ENCODE results near the gene TMEM271.

TMEM271 gene

DNA sequence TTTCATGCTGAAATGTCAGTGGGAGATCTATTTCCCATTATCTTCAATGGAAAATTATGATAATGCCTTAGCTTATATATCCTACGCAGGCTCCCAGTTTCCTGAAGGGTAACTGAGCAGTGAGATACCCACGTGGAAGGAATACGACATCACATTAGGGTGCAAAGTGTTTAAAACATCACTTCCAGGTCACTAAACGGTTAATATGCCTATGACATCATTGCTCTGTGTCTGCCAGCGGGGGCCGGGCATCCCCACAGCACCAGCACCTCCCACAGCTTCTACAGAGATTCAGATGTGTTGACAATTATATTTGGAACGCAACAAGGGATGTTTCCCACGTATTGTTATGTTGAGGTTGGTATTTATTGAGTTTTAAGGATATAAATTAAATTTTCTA, 27.1 kb downstream of the TMEM271 start:
- H3K4me1 ChIP-seq (ENCODE audit: control insufficient read depth, insufficient read depth, low read length), result no peaks in the 10 kb centered on the region
- no peak overlapping the region for H3K4me3 ChIP-seq (ENCODE audit: low read length)
- no peak for DNase-seq (ENCODE audit: low read depth)
- H3K36me3 ChIP-seq (ENCODE audit: control insufficient read depth, insufficient read depth, low read length, severe bottlenecking), result no peaks in the 10 kb centered on the region
- peaks cover 24% of the 10 kb centered on the region for H3K27me3 ChIP-seq (replicated peaks; ENCODE audit: control insufficient read depth, insufficient read depth, low read length)
- H3K9ac ChIP-seq (ENCODE audit: low read length), result no peak overlapping the region
- no peaks in the 10 kb centered on the region for H3K9me3 ChIP-seq (ENCODE audit: control insufficient read depth, low read length)

GRCh38 chr4:545612-546011, 30.5 kb downstream of the TMEM271 start:
- Histone ChIP-seq H3K4me1 (ENCODE audit: control insufficient read depth, insufficient read depth, low read length) (peaks cover 2% of the 10 kb centered on the region), H3K4me3 (ENCODE audit: low read length) (no peak overlapping the region), H3K27me3 (replicated peaks; ENCODE audit: control insufficient read depth, insufficient read depth, low read length) (peaks cover 18% of the 10 kb centered on the region), H3K9me3 (ENCODE audit: control insufficient read depth, low read length) (no peaks in the 10 kb centered on the region), H3K36me3 (ENCODE audit: control insufficient read depth, insufficient read depth, low read length, severe bottlenecking) (no peaks in the 10 kb centered on the region), H3K9ac (ENCODE audit: low read length) (no peak overlapping the region)
- DNase-seq (ENCODE audit: low read depth), result no peak

GRCh38 chr4:544386-545105, 31.5 kb downstream of the TMEM271 start:
- no peak for DNase-seq (ENCODE audit: low read depth)

DNA sequence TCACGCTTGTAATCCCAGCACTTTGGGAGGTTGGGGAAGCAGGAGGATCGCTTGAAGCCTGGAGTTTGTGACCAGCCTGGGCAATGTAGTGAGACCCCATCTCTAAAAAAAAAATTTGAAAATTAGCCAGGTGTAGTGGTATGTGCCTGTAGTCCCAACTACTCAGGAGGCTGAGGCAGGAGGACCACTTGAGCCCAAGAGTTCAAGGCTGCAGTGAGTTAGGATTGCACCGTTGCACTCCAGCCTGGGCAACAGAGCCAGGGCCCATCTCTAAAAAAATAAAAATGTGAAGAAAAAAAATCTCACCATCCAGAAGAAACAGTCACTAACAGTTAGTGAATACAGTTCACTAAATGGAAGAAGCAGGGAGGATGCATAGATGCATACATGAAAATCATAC, 34.8 kb downstream of the TMEM271 start:
- H3K9ac ChIP-seq (ENCODE audit: low read length), result no peak overlapping the region
- H3K4me3 ChIP-seq (ENCODE audit: low read length), result no peak overlapping the region
- DNase-seq (ENCODE audit: low read depth), result no peak
- H3K9me3 ChIP-seq (ENCODE audit: control insufficient read depth, low read length), result no peaks in the 10 kb centered on the region
- peaks cover 21% of the 10 kb centered on the region for H3K36me3 ChIP-seq (ENCODE audit: control insufficient read depth, insufficient read depth, low read length, severe bottlenecking)
- peaks cover 3% of the 10 kb centered on the region for H3K4me1 ChIP-seq (ENCODE audit: control insufficient read depth, insufficient read depth, low read length)
- H3K27me3 ChIP-seq (replicated peaks; ENCODE audit: control insufficient read depth, insufficient read depth, low read length), result peaks cover 8% of the 10 kb centered on the region

More at GRCh38 chr4:544386-545105, 31.5 kb downstream of the TMEM271 start:
- H3K27me3 ChIP-seq (replicated peaks; ENCODE audit: control insufficient read depth, insufficient read depth, low read length), result peaks cover 18% of the 10 kb centered on the region
- H3K4me1 ChIP-seq (ENCODE audit: control insufficient read depth, insufficient read depth, low read length), result peaks cover 3% of the 10 kb centered on the region
- no peaks in the 10 kb centered on the region for H3K9me3 ChIP-seq (ENCODE audit: control insufficient read depth, low read length)
- no peak overlapping the region for H3K4me3 ChIP-seq (ENCODE audit: low read length)
- no peaks in the 10 kb centered on the region for H3K36me3 ChIP-seq (ENCODE audit: control insufficient read depth, insufficient read depth, low read length, severe bottlenecking)
- H3K9ac ChIP-seq (ENCODE audit: low read length), result no peak overlapping the region

GRCh38 chr4:538542-539142, 37.5 kb downstream of the TMEM271 start:
- Histone ChIP-seq H3K36me3 (ENCODE audit: control insufficient read depth, insufficient read depth, low read length, severe bottlenecking) (peaks cover 45% of the 10 kb centered on the region), H3K4me3 (ENCODE audit: low read length) (no peak overlapping the region), H3K9ac (ENCODE audit: low read length) (no peak overlapping the region), H3K4me1 (ENCODE audit: control insufficient read depth, insufficient read depth, low read length) (peaks cover 3% of the 10 kb centered on the region), H3K9me3 (ENCODE audit: control insufficient read depth, low read length) (no peaks in the 10 kb centered on the region), H3K27me3 (replicated peaks; ENCODE audit: control insufficient read depth, insufficient read depth, low read length) (no peaks in the 10 kb centered on the region)
- no peak for DNase-seq (ENCODE audit: low read depth)

- H3K36me3 ChIP-seq (ENCODE audit: control insufficient read depth, insufficient read depth, low read length, severe bottlenecking), result peaks cover 53% of the 10 kb centered on the region
- H3K9ac ChIP-seq (ENCODE audit: low read length), result no peak overlapping the region
- H3K27me3 ChIP-seq (replicated peaks; ENCODE audit: control insufficient read depth, insufficient read depth, low read length), result no peaks in the 10 kb centered on the region
- H3K4me1 ChIP-seq (ENCODE audit: control insufficient read depth, insufficient read depth, low read length), result peaks cover 3% of the 10 kb centered on the region
- no peaks in the 10 kb centered on the region for H3K9me3 ChIP-seq (ENCODE audit: control insufficient read depth, low read length)
- H3K4me3 ChIP-seq (ENCODE audit: low read length), result no peak overlapping the region
- no peak for DNase-seq (ENCODE audit: low read depth)
These were observed 38.4 kb downstream of the TMEM271 start for GRCh38 chr4:537436-538264.

- H3K4me1 ChIP-seq (ENCODE audit: control insufficient read depth, insufficient read depth, low read length), result peaks cover 3% of the 10 kb centered on the region
- no peak overlapping the region for H3K4me3 ChIP-seq (ENCODE audit: low read length)
- H3K36me3 ChIP-seq (ENCODE audit: control insufficient read depth, insufficient read depth, low read length, severe bottlenecking), result peaks cover 65% of the 10 kb centered on the region
- no peak overlapping the region for H3K9ac ChIP-seq (ENCODE audit: low read length)
- H3K27me3 ChIP-seq (replicated peaks; ENCODE audit: control insufficient read depth, insufficient read depth, low read length), result no peaks in the 10 kb centered on the region
- no peak for DNase-seq (ENCODE audit: low read depth)
- no peaks in the 10 kb centered on the region for H3K9me3 ChIP-seq (ENCODE audit: control insufficient read depth, low read length)
These were observed 39.6 kb downstream of the TMEM271 start for GRCh38 chr4:536351-536972.

GRCh38 chr4:535924-536281, 40.2 kb downstream of the TMEM271 start:
- Histone ChIP-seq H3K4me3 (ENCODE audit: low read length) (no peak overlapping the region), H3K9me3 (ENCODE audit: control insufficient read depth, low read length) (no peaks in the 10 kb centered on the region), H3K36me3 (ENCODE audit: control insufficient read depth, insufficient read depth, low read length, severe bottlenecking) (peaks cover 70% of the 10 kb centered on the region), H3K27me3 (replicated peaks; ENCODE audit: control insufficient read depth, insufficient read depth, low read length) (no peaks in the 10 kb centered on the region), H3K9ac (ENCODE audit: low read length) (no peak overlapping the region), H3K4me1 (ENCODE audit: control insufficient read depth, insufficient read depth, low read length) (peaks cover 3% of the 10 kb centered on the region)
- DNase-seq (ENCODE audit: low read depth), result no peak

- no peaks in the 10 kb centered on the region for H3K4me1 ChIP-seq (ENCODE audit: control insufficient read depth, insufficient read depth, low read length)
- no peak for DNase-seq (ENCODE audit: low read depth)
- no peaks in the 10 kb centered on the region for H3K27me3 ChIP-seq (replicated peaks; ENCODE audit: control insufficient read depth, insufficient read depth, low read length)
- no peaks in the 10 kb centered on the region for H3K9me3 ChIP-seq (ENCODE audit: control insufficient read depth, low read length)
- peaks cover 76% of the 10 kb centered on the region for H3K36me3 ChIP-seq (ENCODE audit: control insufficient read depth, insufficient read depth, low read length, severe bottlenecking)
- H3K9ac ChIP-seq (ENCODE audit: low read length), result no peak overlapping the region
- H3K4me3 ChIP-seq (ENCODE audit: low read length), result no peak overlapping the region
These were observed 40.7 kb downstream of the TMEM271 start for GRCh38 chr4:535181-535923.

DNA sequence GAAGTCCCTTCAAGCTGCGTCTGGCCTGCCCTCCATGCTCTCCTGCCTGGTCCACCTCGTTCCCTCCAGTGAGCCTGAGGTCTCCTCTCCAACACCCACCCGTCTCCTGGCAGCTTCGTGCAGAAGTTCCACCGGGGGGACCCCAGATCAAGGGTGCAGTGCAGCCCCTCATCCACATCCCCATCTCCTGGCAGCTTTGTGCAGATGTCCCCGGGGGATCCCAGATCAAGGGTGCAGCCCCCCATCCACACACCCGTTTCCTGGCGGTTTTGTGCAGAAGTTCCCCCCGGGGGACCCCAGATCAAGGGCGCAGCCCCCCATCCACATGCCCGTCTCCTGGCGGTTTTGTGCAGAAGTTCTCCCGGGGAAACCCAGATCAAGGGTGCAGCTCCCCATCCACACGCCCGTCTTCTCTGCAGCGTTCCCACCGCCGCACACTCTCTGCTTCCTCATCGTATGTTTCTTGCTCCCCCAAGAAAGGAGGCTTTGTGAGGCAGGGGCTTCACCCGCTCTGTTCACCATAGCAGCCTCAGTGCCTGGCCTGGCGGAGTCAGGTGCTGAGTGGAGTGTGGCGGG, 41.4 kb downstream of the TMEM271 start:
- no peaks in the 10 kb centered on the region for H3K9me3 ChIP-seq (ENCODE audit: control insufficient read depth, low read length)
- H3K27me3 ChIP-seq (replicated peaks; ENCODE audit: control insufficient read depth, insufficient read depth, low read length), result no peaks in the 10 kb centered on the region
- no peak for DNase-seq (ENCODE audit: low read depth)
- H3K4me3 ChIP-seq (ENCODE audit: low read length), result no peak overlapping the region
- no peaks in the 10 kb centered on the region for H3K4me1 ChIP-seq (ENCODE audit: control insufficient read depth, insufficient read depth, low read length)
- H3K9ac ChIP-seq (ENCODE audit: low read length), result no peak overlapping the region
- peaks cover 83% of the 10 kb centered on the region for H3K36me3 ChIP-seq (ENCODE audit: control insufficient read depth, insufficient read depth, low read length, severe bottlenecking)
